ENCODE results near the gene PAFAH2. TPM values are rescaled to one million over a fixed set of nuclear protein-coding genes. Genes with fewer than 3 reads are reported as not detected.

PAFAH2 gene
- total and polyA plus RNA-seq, 2 of the 8 experiments (the other 6 are each of a cell fraction or from before 2014, with no cell fraction given): 7.7 to 9.3 TPM

GRCh38 chr1:25933479-25934365, 64.1 kb downstream of the PAFAH2 start:
- ChIA-PET CTCF (ENCODE audit: partially characterized antibody) (interaction anchor here (0.6 to 2.3 kb wide), 7 partner anchors 9 to 65 kb away, joined by 3 to 12 read pairs (median 4); no protein-coding TSS in a partner anchor), POLR2A (ENCODE audit: partially characterized antibody) (interaction anchor here (0.9 to 1.5 kb wide), 6 partner anchors 9 to 41 kb away, joined by 3 to 6 read pairs (median 4); no protein-coding TSS in a partner anchor)
- no peaks in the 10 kb centered on the region for H3K79me2 ChIP-seq (ENCODE audit: control insufficient read depth in 1 of 2, insufficient read depth in 2 of 2, low read length in 2 of 2)
- no peak for DNase-seq (ENCODE audit: low read depth in 1 of 2, low spot score in 2 of 2)
- no peak overlapping the region for H3K27ac ChIP-seq (ENCODE audit: low read depth, low read length)
- H2BK120ac ChIP-seq (replicated peaks; ENCODE audit: low read depth, low read length): no peak overlapping the region
- H3K4me1 ChIP-seq (replicated peaks in 1 of 4; ENCODE audit: control insufficient read depth in 3 of 4, insufficient read depth in 4 of 4, low read length in 3 of 4): no peaks in the 10 kb centered on the region; a peak in 1 of 7 replicates
- H3K9me3 ChIP-seq (ENCODE audit: insufficient read depth in 2 of 2, low read depth in 1 of 2, low read length in 1 of 2): no peaks in the 10 kb centered on the region
- no peak overlapping the region for H3K4me2 ChIP-seq (ENCODE audit: insufficient read depth in 1 of 2, low read depth in 2 of 2, low read length in 2 of 2)
- no peak overlapping the region for H2AK5ac ChIP-seq (ENCODE audit: low read depth, low read length)
- no peak overlapping the region for H3K23ac ChIP-seq (ENCODE audit: insufficient read length)
- H3K27me3 ChIP-seq (replicated peaks in 1 of 4; ENCODE audit: control insufficient read depth in 3 of 4, extremely low read depth in 1 of 4, insufficient read depth in 3 of 4, low read length in 3 of 4): no peaks in the 10 kb centered on the region
- no peaks in the 10 kb centered on the region for H4K20me1 ChIP-seq (replicated peaks in 1 of 2; ENCODE audit: control insufficient read depth in 1 of 2, insufficient read depth in 2 of 2, low read length in 2 of 2)
- WGBS, 2 experiments (ENCODE audit: extremely low coverage in 1 of 2, insufficient coverage in 1 of 2, insufficient read length in 1 of 2, insufficient replicate concordance in 2 of 2, low coverage in 1 of 2, low lambda C conversion rate in 2 of 2, missing lambda C conversion rate in 1 of 2): 81% methylated on average over 13 of the region's 13 CpGs; no CpG with 5 or more reads in 1 of the 2 experiments
- TF ChIP-seq TEAD4 (IDR thresholded peaks at IDR 0.05; ENCODE audit: low read depth, low read length): no peak
- no peak for TF ChIP-seq ATF3 (IDR thresholded peaks at IDR 0.05; ENCODE audit: insufficient read depth, low read depth, low read length)
- TF ChIP-seq CREB1 (IDR thresholded peaks at IDR 0.05): no peak
- no peak for TF ChIP-seq SIN3A (conservative IDR thresholded peaks at IDR 0.05 in 1 of 2, IDR thresholded peaks at IDR 0.05 in 1 of 2; ENCODE audit: low read depth in 1 of 2, low read length in 2 of 2)
- TF ChIP-seq GABPA (IDR thresholded peaks at IDR 0.05; ENCODE audit: borderline replicate concordance, insufficient read depth, low read length): no peak
- no peak for TF ChIP-seq ZNF274 (IDR thresholded peaks at IDR 0.05; ENCODE audit: borderline replicate concordance, extremely low read depth, low read length)
- no peak overlapping the region for H3K18ac ChIP-seq (ENCODE audit: extremely low read depth, low read length)
- no peak overlapping the region for H4K5ac ChIP-seq (ENCODE audit: insufficient read length, low read depth, low read length)
- no peak overlapping the region for H2BK20ac ChIP-seq (ENCODE audit: low read length)
- no peak overlapping the region for H3K56ac ChIP-seq (replicated peaks; ENCODE audit: insufficient read length, low read depth, low read length)
- no peak for FAIRE-seq
- no peak overlapping the region for H4K8ac ChIP-seq (ENCODE audit: extremely low read depth, insufficient read depth, low read length)
- H3K4ac ChIP-seq (replicated peaks; ENCODE audit: insufficient read length, low read depth, low read length): no peak overlapping the region
- peak overlapping the region; percentile 48 for H2AFZ ChIP-seq (ENCODE audit: low read length)
- H2BK5ac ChIP-seq (ENCODE audit: low read depth, low read length): no peak overlapping the region
- H3K23me2 ChIP-seq (ENCODE audit: low read depth, low read length): no peaks in the 10 kb centered on the region
- no peak overlapping the region for H3K14ac ChIP-seq (ENCODE audit: insufficient read length)
- H3K9ac ChIP-seq (replicated peaks in 1 of 4; ENCODE audit: extremely low read depth in 1 of 4, low read depth in 3 of 4, low read length in 3 of 4): no peak overlapping the region; a peak in 1 of 7 replicates
- H3K36me3 ChIP-seq (ENCODE audit: control insufficient read depth in 2 of 4, insufficient read depth in 4 of 4, low read length in 3 of 4): no peaks in the 10 kb centered on the region
- H4K91ac ChIP-seq (replicated peaks; ENCODE audit: insufficient read length, low read length): no peak overlapping the region
- no peak overlapping the region for H3K4me3 ChIP-seq (ENCODE audit: extremely low read depth in 1 of 4, insufficient read depth in 2 of 4, low read depth in 3 of 4, low read length in 4 of 4)
- H2BK15ac ChIP-seq (ENCODE audit: low read length): no peak overlapping the region
- H3K79me1 ChIP-seq (ENCODE audit: low read depth, low read length): no peaks in the 10 kb centered on the region
- H2BK12ac ChIP-seq (ENCODE audit: low read depth, low read length): no peak overlapping the region

All from H1 (cell line).